T-helper 22 cell (primary cell): ENCODE results near the gene LDLRAD4.

Experiments used
- DNase-seq: peaks from one replicate; pipeline ENCODE4 v3.0.0-alpha.2; 2020; ENCODE audit warnings: low read depth

LDLRAD4 gene

DNA sequence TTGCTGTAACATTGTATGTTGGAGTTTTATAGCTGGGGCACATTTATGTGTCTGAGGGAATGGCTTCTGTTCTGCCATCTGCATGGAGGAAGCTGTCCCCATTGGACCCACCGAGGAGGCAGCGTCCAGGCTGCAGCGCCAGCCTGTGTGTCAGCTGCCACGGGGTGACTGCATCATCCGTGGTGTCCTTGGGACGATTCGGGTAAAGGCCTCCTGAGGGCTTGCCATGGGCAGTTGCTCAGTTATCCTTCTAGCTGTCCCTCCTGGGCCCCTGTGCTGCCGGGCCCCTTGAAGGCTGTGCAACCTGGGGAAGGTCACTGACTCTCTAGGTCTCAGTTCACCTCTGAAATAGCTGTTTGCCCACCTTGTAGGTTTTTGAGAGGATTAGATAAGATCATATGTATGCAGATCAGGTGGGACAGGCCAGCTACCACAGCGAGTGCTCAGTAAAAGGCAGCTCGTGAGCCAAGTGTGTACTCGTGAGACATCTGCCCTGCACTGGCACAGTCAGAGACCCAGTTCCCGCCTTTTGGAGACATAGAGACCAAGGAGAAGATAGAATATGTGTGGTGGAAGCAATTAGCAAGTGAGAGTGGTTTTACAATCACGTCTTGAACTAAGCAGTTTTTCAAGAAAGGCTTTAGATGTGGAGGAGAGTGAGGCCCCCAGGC lies 10.6 kb downstream of the LDLRAD4 start:
- DNase-seq, result no peak

DNA sequence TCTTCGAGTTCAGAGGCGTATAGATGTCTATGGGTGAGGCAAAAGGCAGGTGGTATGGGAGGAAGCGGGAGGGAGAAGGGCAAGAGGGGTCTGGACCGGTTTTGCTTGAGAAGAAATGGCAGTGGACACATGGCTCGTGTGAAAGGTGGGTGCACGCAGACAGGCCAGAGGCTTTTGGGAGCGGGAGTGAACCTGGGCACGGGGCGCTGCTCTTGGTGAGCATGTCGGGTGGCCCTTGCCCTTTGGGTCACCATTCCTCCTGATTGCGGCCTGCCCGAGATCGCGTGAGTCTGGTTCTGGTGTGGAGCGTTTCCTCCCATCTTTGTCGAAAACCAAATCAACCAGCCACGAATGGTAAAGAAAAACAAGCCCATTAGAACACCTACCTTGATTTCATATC lies 12.6 kb downstream of the LDLRAD4 start:
- no peak for DNase-seq

DNA sequence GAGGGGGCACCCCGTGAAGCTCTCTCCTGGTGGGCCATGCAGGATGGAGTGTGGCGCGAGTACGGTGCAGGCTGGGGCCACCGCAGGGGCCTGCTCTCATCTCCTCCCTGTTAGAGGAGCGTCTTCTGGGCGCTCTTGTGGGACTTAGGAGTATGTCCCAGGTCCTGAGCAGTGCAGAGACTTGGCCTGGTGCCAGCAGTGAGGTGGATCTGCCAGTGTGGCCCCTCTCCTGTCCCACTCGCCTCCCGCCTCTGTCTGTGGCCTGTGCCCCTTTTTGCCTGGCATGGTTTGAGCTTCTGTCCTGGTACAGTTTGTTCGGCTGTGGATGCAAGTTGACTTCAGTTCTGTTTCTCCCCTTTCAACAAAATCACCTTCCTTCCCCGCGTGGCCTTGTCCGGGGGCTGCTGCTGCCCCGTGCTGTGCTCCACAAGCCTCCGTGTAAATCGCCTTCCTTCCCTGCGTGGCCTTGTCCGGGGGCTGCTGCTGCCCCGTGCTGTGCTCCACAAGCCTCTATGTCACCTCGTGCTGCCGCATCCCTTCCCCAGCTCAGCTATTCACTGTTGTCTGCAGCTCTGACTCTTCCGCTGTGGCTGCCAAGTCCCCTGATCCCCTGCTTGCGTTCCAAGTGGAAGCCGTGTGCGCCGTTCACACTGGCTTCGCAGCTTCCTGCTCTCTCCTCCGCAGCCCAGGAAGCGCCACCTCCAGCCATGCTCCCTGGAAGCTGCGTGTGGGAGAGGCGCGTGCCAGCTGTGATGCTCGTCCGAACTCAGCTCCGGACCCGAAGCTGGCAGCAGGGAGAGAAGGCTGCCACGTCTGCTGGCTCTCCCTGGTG lies 13.7 kb downstream of the LDLRAD4 start:
- no peak for DNase-seq

DNA sequence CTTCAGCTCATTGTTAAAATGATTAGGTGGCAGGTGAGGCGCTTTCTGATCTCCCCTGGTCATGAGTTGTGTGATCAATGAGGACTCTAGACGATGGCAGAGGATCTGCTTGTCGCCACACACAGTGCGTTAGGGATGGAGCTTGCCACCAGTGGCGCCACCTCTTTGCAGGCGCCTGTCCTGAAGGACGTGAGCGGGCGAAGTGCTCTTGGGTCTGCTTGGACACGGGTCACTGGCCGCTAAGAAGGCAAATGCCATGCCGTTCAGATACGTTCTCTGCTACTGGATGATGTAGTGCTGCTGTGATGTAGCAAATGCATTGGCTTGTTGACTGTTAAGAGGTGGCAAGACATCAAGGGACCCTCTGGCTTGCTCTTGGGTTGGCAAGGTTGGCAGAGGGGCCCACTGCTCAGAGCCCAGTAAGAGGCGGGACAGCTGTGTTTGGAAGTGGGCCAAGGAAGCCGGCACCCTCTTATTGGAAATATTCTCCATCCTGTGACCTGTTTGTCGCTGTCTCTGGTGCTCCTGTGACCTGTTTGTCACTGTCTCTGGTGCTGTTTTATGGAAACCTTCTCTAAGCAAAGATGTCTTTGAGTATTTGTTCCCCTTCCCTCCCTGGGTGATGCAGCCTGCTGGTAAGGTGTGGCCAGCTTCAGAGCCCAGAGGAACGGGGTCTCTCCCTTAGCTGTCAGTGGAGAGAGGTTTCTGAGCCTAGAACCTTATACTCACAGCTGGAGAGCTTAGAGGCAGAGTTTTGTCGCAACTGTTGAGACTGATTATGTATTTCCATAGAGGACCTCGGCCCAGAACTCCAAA lies 14.6 kb downstream of the LDLRAD4 start:
- no peak for DNase-seq

DNA sequence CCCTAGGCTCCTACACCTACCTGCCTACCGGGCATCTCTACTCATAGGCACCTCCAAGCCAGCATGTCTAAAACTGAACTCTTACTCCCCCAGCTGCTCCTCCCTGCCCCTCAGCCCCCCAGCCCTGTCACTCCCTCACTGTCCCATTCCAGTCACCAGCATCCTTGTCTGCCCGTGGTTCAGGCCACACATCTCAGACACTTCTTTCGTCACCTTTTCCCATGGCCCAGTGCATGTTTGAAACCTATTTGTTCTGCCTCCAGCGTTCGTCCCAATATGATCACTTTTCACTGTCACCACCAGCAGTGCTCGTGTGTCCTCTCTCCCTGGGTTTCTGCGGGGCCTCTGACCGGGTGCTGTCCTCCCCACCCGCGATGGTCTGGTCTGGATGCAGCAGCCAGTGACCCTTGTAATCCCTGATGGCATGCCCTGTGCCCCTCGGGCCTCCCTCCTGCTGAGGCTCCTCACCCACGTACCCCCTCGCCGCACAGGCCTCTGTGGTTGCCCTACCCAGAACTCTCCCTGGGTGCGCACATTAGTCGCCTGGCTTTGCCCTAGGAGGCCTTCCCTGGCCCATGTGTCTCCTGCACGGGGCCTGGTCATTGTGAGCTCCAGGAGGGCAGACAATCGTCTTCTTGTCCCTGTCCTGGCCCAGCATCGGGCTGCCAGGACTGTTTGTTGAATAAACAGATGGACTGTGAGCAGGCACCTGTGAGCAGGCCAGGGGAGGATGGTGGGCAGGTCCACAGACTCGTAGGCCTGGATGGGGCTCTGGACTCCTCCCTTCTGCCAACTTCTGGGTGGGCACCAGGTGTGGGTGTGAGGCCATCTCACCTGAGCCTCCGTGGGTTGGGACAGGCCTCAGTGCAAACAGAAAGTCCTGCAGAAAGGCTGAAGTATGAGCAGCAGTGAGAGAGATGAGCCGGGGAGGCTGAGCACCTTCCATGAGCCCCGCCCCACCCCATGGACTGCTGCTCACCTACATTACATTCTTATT lies 15.5 kb downstream of the LDLRAD4 start:
- DNase-seq, result no peak

DNA sequence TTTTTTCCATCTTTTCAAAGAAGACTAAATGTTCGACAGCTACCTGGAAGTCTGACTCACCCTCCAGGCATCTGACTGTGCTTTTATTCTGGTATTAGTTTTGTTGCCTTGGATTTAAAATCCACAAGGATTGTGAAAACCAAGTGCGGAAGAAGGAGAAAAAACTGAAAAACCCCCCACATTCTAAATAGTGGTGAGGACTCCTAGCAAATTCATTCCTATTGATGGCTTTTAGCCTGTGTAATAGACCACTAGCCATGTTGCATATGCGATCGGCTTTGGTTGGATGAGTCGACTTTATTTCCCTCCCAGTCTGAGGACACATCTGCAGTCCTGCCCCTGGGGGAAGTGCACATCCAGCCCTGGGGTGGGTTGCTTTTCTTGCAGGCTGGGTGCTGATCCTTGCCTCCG lies 16.9 kb downstream of the LDLRAD4 start:
- no peak for DNase-seq

DNA sequence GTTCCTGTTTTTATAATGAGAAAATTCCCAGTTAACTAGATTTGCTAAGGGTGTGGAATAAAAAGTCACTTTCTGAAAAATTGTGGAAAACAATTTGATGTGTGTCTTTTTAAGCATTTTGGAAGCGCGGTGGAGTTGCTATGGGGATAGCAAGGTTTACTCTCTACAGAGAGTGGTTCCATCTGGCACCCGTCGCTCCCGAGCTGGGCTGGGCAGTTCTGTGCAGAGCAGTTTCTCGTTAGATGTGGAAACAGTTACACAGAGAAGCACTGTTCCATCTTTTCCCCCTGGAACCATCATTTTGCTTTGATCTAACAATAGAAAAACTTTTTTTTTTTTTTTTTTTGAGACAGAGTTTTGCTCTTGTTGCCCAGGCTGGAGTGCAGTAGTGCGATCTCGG lies 17.4 kb downstream of the LDLRAD4 start:
- no peak for DNase-seq

DNA sequence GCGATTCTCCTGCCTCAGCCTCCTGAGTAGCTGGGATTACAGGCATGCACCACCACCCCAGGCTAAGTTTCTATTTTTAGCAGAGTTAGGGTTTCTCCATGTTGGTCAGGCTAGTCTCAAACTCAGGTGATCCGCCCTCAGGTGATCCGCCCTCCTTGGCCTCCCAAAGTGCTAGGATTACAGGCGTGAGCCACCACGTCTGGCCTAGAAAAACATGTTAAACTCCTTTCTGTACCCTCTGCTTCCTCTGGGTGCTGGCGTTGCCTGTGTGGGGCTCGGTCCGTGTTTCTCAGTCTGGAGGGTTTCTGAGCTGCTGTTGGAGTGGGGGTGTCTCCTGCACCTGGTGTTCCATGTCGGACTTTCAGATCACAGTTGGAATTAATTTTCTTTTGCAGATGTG lies 17.9 kb downstream of the LDLRAD4 start:
- no peak for DNase-seq

DNA sequence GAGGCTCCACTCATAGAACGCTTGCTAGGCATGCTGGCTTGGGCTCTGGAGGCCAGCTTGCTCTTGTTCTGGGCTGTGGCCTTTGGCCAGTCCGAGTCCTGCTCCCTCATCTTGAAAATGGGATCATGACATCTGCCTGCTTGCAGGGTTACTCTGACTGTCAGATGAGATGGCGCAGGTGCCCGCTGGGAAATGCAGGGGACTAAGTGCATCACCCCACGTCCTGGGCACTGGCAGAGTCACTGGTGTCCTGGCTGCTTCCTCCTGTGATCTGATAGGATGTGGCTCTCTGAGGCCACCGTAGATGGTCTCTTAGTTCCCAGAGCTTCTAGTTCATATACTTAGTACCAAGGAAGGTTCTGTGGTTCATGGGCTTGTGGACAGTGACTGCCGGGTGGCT lies 18.5 kb downstream of the LDLRAD4 start:
- no peak for DNase-seq

DNA sequence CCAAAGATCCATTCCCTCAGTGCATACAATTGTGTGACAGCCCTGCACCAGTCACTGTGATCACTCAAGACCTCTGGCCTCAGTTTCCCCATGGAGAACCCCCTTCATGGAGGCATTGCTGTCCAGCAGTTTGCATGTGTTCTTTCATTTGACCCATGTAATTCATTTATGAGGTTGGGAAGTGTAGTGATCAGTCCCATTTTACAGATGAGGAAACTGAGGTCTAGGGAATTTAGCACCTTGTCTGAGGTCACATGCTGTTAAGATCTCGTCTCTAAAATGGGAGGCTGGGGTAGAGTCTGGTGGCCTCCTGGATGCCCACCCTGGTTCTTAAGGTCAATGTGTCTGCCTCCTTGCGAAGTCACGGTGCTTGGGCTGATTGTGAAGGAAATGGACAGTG lies 19.1 kb downstream of the LDLRAD4 start:
- DNase-seq, result no peak

DNA sequence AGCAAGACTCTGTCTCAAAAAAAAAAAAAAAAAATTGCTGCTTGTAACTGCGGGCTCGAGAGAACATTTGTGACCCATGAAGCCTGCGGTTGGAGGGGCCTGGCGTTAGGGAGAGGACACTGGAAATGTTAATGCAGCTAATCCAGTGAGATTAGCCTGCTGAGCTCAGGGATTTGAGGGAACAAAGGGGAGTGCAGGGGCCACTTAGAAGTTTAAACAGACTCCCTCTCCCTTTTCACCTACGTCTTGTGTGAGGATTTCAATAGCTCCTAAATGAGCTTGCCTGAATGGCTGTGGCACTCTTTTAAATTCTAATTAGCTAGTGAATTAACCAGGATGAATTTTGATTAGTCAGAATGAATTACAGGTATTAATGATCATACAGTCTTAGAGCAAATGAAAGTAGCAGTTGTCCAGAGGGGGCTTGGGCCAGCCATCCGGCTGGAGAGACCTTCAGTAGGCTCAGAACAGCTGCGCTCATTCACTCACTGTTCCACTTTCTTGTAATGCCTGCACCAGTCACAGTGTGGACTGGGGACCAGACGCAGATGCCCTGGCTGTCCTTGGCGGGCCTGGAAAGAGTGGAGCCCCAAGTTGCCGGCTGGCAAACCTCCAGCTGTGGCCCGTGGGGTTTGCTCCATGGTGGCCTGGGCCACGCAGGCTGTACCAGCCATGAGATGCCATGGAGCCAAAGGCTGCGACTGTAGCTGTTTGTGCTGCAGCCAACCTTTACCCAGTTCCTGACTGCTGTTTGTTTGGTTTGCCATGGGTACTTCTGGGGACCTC lies 20.8 kb downstream of the LDLRAD4 start:
- DNase-seq, result no peak

DNA sequence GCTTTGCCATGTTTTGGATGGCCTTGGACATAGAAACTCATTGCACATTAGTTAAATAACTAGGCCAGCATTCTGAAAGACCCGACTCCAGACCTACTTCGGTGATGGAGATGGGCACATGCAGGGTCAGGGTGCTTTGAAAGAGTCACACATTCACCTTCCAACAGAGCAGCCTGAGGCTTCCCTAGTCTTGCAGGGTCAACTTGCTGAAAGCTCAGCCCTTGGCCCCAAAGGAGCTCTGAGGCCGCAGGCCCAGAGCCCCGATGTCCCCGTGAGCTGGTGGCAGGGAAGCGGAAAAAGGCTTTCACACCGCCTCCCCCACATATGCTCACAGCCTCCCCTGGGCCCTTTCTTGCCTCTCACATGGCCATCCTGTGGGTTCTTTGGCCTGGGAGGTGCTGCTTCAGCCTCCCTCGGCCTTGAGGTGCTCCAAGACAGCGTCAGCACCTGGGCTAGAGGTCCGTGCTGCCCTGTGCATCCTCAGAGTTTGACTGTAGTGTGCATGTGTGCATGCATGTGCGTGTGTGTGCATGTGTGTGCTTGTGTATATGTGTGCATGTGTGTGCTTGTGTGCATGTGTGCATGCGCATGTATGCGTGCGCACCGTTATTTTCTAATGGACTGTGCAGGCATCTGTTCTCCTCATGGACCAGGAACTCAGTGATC lies 21.6 kb downstream of the LDLRAD4 start:
- no peak for DNase-seq

DNA sequence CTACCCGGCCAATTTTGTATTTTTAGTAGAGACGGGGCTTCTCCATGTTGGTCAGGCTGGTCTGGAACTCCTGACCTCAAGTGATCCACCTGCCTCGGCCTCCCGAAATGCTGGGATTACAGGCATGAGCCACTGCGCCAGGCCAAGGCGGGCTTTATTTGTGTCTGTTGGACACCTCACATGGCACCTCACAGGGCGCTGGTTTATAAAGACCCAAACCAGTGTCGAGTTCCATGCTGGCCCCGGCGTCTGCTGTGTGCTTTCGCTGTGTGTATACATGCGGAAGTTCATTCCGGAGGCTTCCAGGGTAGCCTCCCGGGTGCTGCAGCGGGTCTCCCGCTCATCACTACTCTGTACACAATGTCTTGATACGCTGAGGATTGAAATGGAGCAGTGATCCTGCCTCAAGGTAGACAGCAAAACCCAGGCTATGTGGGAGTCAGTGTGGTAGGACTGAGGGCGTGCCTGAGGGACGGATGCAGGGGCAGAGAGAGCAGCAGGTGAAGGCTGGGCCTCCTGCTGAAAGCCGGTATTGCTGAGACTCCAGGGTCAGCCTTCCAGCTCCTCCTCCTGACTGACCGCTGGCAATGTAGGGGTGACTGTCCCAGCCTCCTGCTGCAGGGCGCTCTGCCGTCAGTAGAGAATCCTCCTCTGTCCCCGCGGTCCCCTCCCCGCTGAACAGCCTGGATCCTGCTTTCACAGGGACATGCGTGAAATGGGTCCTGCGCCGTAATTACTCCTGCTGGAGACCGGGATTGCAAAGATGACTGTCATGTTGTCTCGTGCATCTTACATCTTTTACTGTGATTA lies 22.7 kb downstream of the LDLRAD4 start:
- DNase-seq, result no peak

DNA sequence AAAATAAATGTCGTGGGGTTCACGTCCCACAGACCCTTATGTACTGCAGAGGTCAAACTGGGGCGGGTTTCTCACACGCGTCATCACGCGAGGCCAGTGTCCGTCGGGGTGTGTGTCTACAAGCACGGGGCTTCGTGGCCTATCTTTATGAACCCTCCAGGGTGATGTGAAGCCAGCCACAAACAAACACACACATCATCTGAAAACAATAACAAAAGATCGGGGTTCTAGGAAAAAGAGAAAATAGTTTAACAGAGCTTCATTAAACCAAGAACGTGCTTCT lies 23.3 kb downstream of the LDLRAD4 start:
- DNase-seq, result no peak

DNA sequence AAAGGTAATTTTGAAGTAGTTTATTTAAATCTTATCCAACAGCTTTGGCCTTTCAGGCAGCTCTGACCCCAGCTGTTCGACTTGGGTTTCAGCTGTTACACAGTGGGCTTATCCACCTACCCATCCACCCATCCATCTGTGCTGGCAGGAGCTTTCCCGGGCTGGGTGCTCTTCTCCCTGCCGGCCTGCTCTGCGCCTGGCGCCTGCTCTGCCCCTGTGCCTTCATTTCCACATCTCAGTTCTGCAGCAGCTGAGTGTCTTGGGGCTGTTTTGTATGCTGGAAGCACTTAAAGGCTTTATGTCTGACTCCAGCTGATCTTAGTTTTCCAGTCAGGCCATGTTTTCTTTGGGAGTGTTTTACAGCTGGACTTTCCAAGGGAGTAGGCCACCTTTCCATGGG lies 24.2 kb downstream of the LDLRAD4 start:
- DNase-seq, result no peak

DNA sequence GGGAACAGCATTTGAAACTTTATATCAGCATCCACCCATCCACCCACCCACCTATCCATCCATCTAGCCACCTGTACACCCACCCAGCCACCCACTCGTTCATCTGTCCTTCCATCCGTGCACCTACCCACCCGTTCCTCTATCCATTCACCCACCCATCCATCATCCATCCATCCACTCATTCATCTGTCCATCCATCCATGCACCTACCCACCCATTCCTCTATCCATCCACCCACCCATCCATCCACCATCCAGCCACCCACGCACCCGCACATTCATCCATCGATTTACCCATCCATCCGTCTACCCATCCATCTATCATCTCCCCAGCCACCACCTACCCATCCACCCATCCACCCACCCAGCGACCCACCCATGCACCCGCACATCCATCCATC lies 24.8 kb downstream of the LDLRAD4 start:
- no peak for DNase-seq

DNA sequence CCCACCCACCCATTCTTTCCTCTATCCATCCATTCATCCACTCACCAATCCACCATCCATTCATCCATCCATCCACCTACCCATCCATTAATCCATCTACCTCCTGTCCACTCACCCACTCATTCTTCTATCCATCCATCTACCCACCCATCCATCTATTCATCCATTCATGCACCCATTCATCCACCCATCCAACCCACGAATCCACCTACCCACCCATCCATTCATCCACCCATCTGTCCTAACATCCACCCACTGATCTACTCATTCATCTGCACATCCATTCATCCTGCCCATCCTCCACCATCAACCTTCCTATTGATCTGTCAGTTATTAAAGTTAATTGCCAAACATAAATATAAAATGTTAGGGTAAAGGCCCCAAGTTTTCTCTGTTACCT lies 25.6 kb downstream of the LDLRAD4 start:
- no peak for DNase-seq

DNA sequence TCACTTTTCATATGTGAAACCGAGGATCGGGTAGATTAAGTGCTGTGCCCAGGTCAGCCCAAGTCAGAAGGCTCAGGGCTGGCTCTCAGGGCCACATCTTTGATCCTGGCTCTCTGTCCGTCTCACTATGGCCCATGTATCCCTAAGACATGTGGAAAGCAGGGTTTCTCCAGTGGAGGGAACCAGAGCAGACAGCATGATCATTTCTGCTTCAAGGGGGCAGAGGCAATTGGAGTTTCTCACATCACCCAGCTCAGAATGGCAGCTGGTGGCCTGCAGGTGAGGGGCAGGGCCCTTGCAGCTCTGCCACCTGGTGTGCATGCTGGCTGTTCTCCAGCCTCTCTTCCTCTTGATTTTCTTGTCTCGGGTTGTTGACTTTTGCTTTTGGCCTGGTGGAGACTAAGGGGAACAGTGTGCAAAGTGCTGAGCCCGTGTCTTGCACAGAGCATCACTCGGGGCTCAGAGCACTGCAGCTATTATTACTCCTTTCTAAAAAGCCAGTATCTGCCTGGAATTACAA lies 27.0 kb downstream of the LDLRAD4 start:
- DNase-seq, result no peak

DNA sequence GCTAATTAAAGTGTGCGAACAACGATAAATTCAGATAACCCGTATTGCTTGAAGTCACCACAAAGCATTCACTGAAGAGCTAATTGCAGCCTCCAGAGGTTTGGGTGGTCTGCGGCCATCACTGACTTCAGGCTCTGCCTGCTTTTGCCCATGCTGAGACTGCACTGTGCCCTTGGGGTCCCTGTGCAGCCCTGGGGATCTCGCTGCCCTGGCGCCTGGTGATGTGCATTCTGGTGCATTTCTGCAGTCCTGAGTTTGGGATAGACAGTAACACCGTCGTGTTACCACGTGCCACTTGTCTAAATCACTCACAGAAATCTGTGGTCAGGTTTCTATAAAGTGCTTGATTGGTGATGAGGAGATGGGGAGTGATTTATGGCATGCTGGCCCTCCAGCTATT lies 27.6 kb downstream of the LDLRAD4 start:
- DNase-seq, result no peak
